ENCODE results near the gene TMEM30A. TPM values are rescaled to one million over a fixed set of nuclear protein-coding genes. Genes with fewer than 3 reads are reported as not detected.

Gene TMEM30A
- 10 to 100 TPM; 46.6 to 50.1 TPM for total RNA-seq

DNA sequence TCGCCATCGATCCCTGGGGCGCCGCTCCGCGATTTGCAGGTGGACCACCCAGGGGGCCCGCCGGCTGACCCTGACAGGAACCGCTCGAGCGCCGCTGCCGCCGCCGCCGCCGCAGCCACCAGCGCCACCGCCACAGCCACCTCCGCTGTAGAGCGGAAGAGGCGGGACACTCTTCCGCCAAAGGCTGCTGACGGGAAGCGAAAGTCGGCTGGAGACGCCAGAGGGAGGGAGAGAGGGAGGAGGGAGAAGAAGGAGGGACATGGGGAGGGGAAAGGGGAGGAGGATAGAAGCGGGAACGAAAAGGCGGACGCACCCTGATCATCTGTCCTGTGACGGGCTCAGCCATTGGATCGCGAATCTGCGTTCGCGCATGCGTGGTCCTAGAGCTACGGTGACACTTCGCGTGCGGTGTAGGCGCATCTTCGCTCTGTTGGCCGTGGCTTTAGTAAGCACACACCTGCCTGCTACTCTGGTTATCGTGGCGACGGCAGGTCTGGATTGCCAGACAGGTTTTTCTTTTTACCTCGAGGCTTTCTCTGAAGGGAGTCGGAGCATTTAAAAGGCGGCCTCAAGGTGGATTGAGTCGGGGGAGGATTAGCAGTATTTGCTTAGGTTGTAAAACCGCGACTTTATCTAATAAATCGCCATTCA, at the start of gene TMEM30A:
TSS of gene TMEM30A (minus strand) at position 161 of the 651 bp plus-strand sequence. CDS start at position 7, 154 bp downstream.
- Mint-ChIP-seq H3K4me1 (ENCODE audit: low read depth) (peaks cover 50% of the 10 kb centered on the region), H3K9me3 (no peaks in the 10 kb centered on the region), H3K36me3 (peaks cover 4% of the 10 kb centered on the region), H3K27me3 (no peaks in the 10 kb centered on the region), H3K4me3 (no peak within 1 kb of the TSS), H3K27ac (no peak within 1 kb of the TSS)
- CTCF ChIA-PET: interaction anchor here (1.4 to 3.9 kb wide), 3 partner anchors 13 to 16 kb away, joined by 3 to 48 read pairs (median 8); no protein-coding TSS in a partner anchor
- peak; percentile 98 for DNase-seq
- POLR2A ChIA-PET: interaction anchor here (0.7 to 2.3 kb wide), 6 partner anchors 9 to 463 kb away, joined by 3 to 18 read pairs (median 6); partner anchors contain the start of genes COX7A2 and SENP6
- intact Hi-C loops (cut with micrococcal nuclease): loop anchor here (1.0 to 5.0 kb wide), 9 partner anchors 16 to 1824 kb away; partner anchors contain the start of genes COX7A2, EEF1A1, MTO1 and SENP6

GRCh38 chr6:75333676-75334200, 49.1 kb upstream of the TMEM30A start:
- no peaks in the 10 kb centered on the region for H3K9me3 Mint-ChIP-seq
- ChIA-PET POLR2A (no interaction called here), CTCF (no interaction called here)
- intact Hi-C loops (cut with micrococcal nuclease): no loop called here
- DNase-seq: no peak
- H3K27me3 Mint-ChIP-seq: peaks cover 3% of the 10 kb centered on the region
- H3K4me1 Mint-ChIP-seq (ENCODE audit: low read depth): no peaks in the 10 kb centered on the region
- H3K4me3 Mint-ChIP-seq: no peak overlapping the region
- no peaks in the 10 kb centered on the region for H3K36me3 Mint-ChIP-seq
- no peak overlapping the region for H3K27ac Mint-ChIP-seq

- intact Hi-C loops (cut with micrococcal nuclease): no loop called here
- no peak overlapping the region for H3K4me3 Mint-ChIP-seq
- POLR2A ChIA-PET: no interaction called here
- H3K4me1 Mint-ChIP-seq (ENCODE audit: low read depth): no peaks in the 10 kb centered on the region
- no peak for DNase-seq
- CTCF ChIA-PET: no interaction called here
- no peak overlapping the region for H3K27ac Mint-ChIP-seq
- no peaks in the 10 kb centered on the region for H3K9me3 Mint-ChIP-seq
- peaks cover 6% of the 10 kb centered on the region for H3K27me3 Mint-ChIP-seq
- H3K36me3 Mint-ChIP-seq: no peaks in the 10 kb centered on the region
Measured at GRCh38 chr6:75331151-75331550, 46.6 kb upstream of the TMEM30A start.

- no peaks in the 10 kb centered on the region for H3K9me3 Mint-ChIP-seq
- ChIA-PET POLR2A (no interaction called here), CTCF (interaction anchor here (1.3 kb wide), 1 partner anchor 32 kb away, joined by 4 read pairs; no protein-coding TSS in a partner anchor)
- no peak overlapping the region for H3K27ac Mint-ChIP-seq
- intact Hi-C loops (cut with micrococcal nuclease): no loop called here
- no peaks in the 10 kb centered on the region for H3K36me3 Mint-ChIP-seq
- no peak overlapping the region for H3K4me3 Mint-ChIP-seq
- no peaks in the 10 kb centered on the region for H3K4me1 Mint-ChIP-seq (ENCODE audit: low read depth)
- H3K27me3 Mint-ChIP-seq: peaks cover 9% of the 10 kb centered on the region
- no peak for DNase-seq
Measured at GRCh38 chr6:75329703-75330102, 45.1 kb upstream of the TMEM30A start.

DNA sequence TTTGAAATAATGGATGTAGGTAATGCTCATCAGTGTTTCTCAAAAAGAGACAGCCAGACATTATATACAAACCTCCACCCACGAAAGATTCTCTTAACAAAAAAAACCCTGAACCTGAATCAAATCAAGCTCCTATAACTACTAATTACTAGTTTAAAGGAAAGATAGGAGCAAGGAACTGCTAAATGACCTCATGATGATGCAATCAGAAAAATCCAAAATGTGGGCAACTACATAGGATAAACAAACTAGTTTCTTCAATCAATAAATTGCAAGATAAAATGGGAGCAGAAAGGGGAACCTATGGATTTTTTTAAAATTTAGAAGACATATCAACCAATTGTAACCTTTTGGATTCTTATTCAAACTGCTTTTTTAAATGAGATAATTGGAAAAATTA, 43.2 kb upstream of the TMEM30A start:
- Mint-ChIP-seq H3K9me3 (no peaks in the 10 kb centered on the region), H3K4me1 (ENCODE audit: low read depth) (no peaks in the 10 kb centered on the region), H3K36me3 (no peaks in the 10 kb centered on the region), H3K4me3 (no peak overlapping the region), H3K27ac (no peak overlapping the region), H3K27me3 (peaks cover 9% of the 10 kb centered on the region)
- intact Hi-C loops (cut with micrococcal nuclease): no loop called here
- no peak for DNase-seq
- ChIA-PET CTCF (no interaction called here), POLR2A (no interaction called here)

GRCh38 chr6:75326557-75327258, 42.1 kb upstream of the TMEM30A start:
- Mint-ChIP-seq H3K36me3 (no peaks in the 10 kb centered on the region), H3K27ac (no peak overlapping the region), H3K9me3 (no peaks in the 10 kb centered on the region), H3K4me3 (no peak overlapping the region), H3K27me3 (peaks cover 12% of the 10 kb centered on the region), H3K4me1 (ENCODE audit: low read depth) (no peaks in the 10 kb centered on the region)
- ChIA-PET CTCF (interaction anchor here (1.2 kb wide), 1 partner anchor 30 kb away, joined by 3 read pairs; no protein-coding TSS in a partner anchor), POLR2A (no interaction called here)
- DNase-seq: no peak
- intact Hi-C loops (cut with micrococcal nuclease): no loop called here

GRCh38 chr6:75318900-75319299, 34.3 kb upstream of the TMEM30A start:
- POLR2A ChIA-PET: no interaction called here
- H3K4me3 Mint-ChIP-seq: no peak overlapping the region

DNA sequence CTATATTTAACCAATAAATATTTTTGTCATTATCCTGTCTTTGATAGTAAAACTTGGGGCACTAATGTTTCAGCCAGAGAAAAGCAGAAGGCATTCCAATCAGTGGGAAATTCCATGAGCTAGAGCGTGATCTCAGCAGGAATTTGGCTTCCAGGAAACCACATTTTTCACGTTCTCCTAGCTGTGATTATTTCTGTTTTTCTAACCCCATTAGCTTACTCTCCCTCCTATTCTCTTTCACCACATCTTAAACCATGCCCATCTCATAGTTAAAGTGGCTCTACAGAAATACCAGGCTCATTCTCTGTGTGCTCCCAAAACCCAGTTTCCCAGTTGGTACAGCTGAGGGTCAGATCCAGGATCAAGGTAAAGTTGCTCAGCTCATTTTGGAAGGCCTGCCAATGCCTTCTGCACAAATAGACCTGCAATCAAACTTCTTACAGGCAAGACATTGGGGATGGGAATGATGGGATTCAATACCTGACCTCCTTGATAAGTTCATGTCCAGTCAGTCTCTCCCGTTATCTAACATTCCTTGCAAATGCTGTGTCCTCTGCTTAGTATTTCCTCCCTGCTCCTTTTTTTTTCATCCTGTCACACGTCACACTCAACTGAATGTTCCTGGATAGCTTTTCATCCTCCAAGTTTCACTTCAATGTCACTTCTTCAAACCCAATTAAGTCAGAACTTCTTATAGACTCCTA, 33.1 kb upstream of the TMEM30A start:
- H3K9me3 Mint-ChIP-seq: no peaks in the 10 kb centered on the region
- no peak overlapping the region for H3K4me3 Mint-ChIP-seq
- no peak for DNase-seq
- H3K27me3 Mint-ChIP-seq: peaks cover 19% of the 10 kb centered on the region
- POLR2A ChIA-PET: no interaction called here
- no peak overlapping the region for H3K27ac Mint-ChIP-seq
- no peaks in the 10 kb centered on the region for H3K36me3 Mint-ChIP-seq
- no peaks in the 10 kb centered on the region for H3K4me1 Mint-ChIP-seq (ENCODE audit: low read depth)
- CTCF ChIA-PET: no interaction called here
- intact Hi-C loops (cut with micrococcal nuclease): no loop called here

More at GRCh38 chr6:75318900-75319299, 34.3 kb upstream of the TMEM30A start:
- intact Hi-C loops (cut with micrococcal nuclease): no loop called here
- no peak for DNase-seq
- Mint-ChIP-seq H3K27ac (no peak overlapping the region), H3K9me3 (no peaks in the 10 kb centered on the region), H3K36me3 (no peaks in the 10 kb centered on the region), H3K27me3 (peaks cover 12% of the 10 kb centered on the region), H3K4me1 (ENCODE audit: low read depth) (no peaks in the 10 kb centered on the region)
- CTCF ChIA-PET: no interaction called here

DNA sequence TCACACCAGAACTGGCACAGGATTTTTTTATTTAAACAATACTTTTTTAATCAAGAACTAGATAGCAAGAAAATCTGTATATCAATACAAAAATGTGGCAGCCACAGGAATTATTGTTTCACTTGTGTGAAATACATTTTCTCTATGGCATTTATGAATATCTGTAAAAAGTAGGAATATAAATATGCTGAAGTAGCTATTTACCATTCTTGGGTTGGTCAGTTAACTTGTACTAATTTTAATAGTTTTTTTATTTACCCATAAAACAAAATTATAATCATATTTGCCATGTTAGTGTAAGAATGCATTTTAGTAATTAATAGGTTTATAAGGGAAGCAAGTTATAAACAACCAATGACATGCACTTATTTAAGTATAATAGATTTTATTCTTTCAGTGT, 31.4 kb upstream of the TMEM30A start:
- no peak for DNase-seq
- intact Hi-C loops (cut with micrococcal nuclease): no loop called here
- H3K4me1 Mint-ChIP-seq (ENCODE audit: low read depth): no peaks in the 10 kb centered on the region
- H3K27ac Mint-ChIP-seq: no peak overlapping the region
- no peak overlapping the region for H3K4me3 Mint-ChIP-seq
- H3K9me3 Mint-ChIP-seq: no peaks in the 10 kb centered on the region
- H3K36me3 Mint-ChIP-seq: no peaks in the 10 kb centered on the region
- ChIA-PET POLR2A (interaction anchor here (0.6 kb wide), 1 partner anchor 22 kb away, joined by 4 read pairs; no protein-coding TSS in a partner anchor), CTCF (interaction anchor here (1.2 kb wide), 1 partner anchor 19 kb away, joined by 3 read pairs; no protein-coding TSS in a partner anchor)
- peaks cover 16% of the 10 kb centered on the region for H3K27me3 Mint-ChIP-seq

DNA sequence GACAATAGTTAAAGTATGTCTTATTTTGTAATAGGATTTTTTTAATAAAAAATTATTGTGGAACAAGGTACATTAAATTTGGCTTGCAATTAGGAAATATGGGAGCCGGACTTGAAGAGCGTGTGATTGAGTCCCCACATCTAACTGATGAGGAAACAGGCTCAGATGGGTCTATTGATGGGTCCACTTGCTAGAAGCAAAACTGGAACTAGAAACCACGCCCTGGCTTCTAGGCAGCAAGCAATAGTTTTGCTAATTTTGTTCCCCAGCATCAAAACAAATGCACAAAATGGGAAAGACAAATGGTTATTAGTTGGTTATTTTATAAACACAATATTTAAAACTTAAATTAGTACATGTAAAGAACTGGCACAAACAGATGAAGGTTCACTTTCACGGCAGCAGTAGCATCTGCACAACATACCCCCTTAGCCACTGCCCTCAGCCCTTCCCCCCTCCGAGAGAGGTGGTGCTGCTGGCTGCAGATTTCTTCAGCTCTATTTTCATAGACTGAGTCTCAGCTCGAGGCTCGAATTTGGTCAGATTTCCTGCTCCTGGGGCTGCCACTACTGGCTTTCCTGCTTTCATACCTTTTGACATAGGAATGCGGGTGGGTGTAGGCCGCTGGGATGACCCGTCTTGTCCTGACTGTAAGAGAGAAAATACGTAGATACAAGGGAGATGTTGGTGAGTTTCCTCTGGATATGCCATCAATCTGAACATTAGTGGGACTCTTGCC, 23.8 kb upstream of the TMEM30A start:
- no peaks in the 10 kb centered on the region for H3K4me1 Mint-ChIP-seq (ENCODE audit: low read depth)
- H3K27ac Mint-ChIP-seq: no peak overlapping the region
- no peaks in the 10 kb centered on the region for H3K9me3 Mint-ChIP-seq
- ChIA-PET POLR2A (no interaction called here), CTCF (interaction anchor here (1.5 to 1.8 kb wide), 2 partner anchors 11 to 13 kb away, joined by 5 to 8 read pairs; no protein-coding TSS in a partner anchor)
- DNase-seq: no peak
- intact Hi-C loops (cut with micrococcal nuclease): no loop called here
- H3K36me3 Mint-ChIP-seq: no peaks in the 10 kb centered on the region
- H3K27me3 Mint-ChIP-seq: peaks cover 10% of the 10 kb centered on the region
- no peak overlapping the region for H3K4me3 Mint-ChIP-seq

GRCh38 chr6:75307364-75308004, 22.9 kb upstream of the TMEM30A start:
- POLR2A ChIA-PET: no interaction called here
- H3K9me3 Mint-ChIP-seq: no peaks in the 10 kb centered on the region

More at GRCh38 chr6:75307364-75308004, 22.9 kb upstream of the TMEM30A start:
- Mint-ChIP-seq H3K27me3 (peaks cover 7% of the 10 kb centered on the region), H3K4me1 (ENCODE audit: low read depth) (no peaks in the 10 kb centered on the region), H3K27ac (no peak overlapping the region), H3K4me3 (no peak overlapping the region), H3K36me3 (no peaks in the 10 kb centered on the region)
- CTCF ChIA-PET: interaction anchor here (1.5 to 1.8 kb wide), 2 partner anchors 10 to 12 kb away, joined by 5 to 8 read pairs; no protein-coding TSS in a partner anchor
- intact Hi-C loops (cut with micrococcal nuclease): no loop called here
- DNase-seq: no peak

Data from activated CD4-positive, alpha-beta memory T cell treated with anti-CD3 and anti-CD28 coated beads for 36 hours (primary cell).